Testis (tissue), 3 donors: ENCODE results near the gene NT5C1A. TPM values are rescaled to one million over a fixed set of nuclear protein-coding genes. Genes with fewer than 3 reads are reported as not detected.

Source experiments
- DNase-seq: peaks from one replicate; pipeline ENCODE4 v3.0.0-alpha.2; 2019
- H3K27ac ChIP-seq, 2 donors: fragments of 200-600 bp; sonication (generic); one replicate each; pipeline ENCODE4 v1.5.1; 2019
- H3K27me3 ChIP-seq: fragments of 200-600 bp; sonication (generic); one replicate; pipeline ENCODE4 v1.5.1; 2019
- H3K36me3 ChIP-seq: fragments of 200-600 bp; sonication (generic); one replicate; pipeline ENCODE4 v1.5.1; 2017; ENCODE audit warnings: low read depth; ENCODE audit errors: missing control alignments
- H3K4me1 ChIP-seq: fragments of 200-600 bp; sonication (generic); one replicate; pipeline ENCODE4 v1.5.1; 2019
- H3K4me3 ChIP-seq, 2 donors: fragments of 200-600 bp; sonication (generic); one replicate each; pipeline ENCODE4 v1.5.1; 2017 to 2019
- H3K9me3 ChIP-seq: fragments of 200-600 bp; sonication (generic); one replicate; pipeline ENCODE4 v1.5.1; 2017
- CTCF ChIP-seq, 3 experiments: fragments of 450-650 bp in 2 of 3; fragments of 200-600 bp in 1 of 3; sonication (generic) in 1 of 3; IDR thresholded peaks; one replicate each; pipeline ENCODE4 v1.5.1; 2016 to 2019; ENCODE audit warnings: antibody characterized with exemption in 3 of 3, mild to moderate bottlenecking in 2 of 3, moderate library complexity in 1 of 3
- POLR2A ChIP-seq: fragments of 450-650 bp; IDR thresholded peaks from one replicate; pipeline ENCODE4 v1.6.1; 2017; ENCODE audit warnings: antibody characterized with exemption, mild to moderate bottlenecking, moderate library complexity
- WGBS, 2 donors: methylation state at CpG; one replicate each; pipeline ENCODE4 v1.1.5; 2018; 5-methylcytosine and 5-hydroxymethylcytosine counted together
- intact Hi-C: fragments of 100-400 bp; cut with DNase I; formaldehyde crosslinking; loops from one replicate; pipeline ENCODE4 v1.15.1; 2023; ENCODE audit warnings: low total_unique reads
- polyA plus RNA-seq: library from polyadenylated mRNA; stranded (reverse); fragments of 350-450 nt; fragmentation: Illumina TruSeq; extraction: RNeasy Lipid Tissue Mini Kit (QIAGEN cat#74804); gene quantifications from one replicate; pipeline ENCODE4 v1.2.3, GENCODE V29; 2014; ENCODE audit warnings: low read depth, low replicate concordance; ENCODE audit not compliant: insufficient read depth
- total RNA-seq, 2 donors: library from RNA; depleted of rRNA; stranded (reverse); fragments of >200 nt; gene quantifications; one replicate each; pipeline ENCODE4 v1.2.3, GENCODE V29; 2016

NT5C1A gene
- total and polyA plus RNA-seq, 3 donors from 2014 or later = 1.0 to 3.2 (median 2.1) TPM

- H3K4me1 ChIP-seq = peaks cover 45% of the 10 kb centered on the region
- TF ChIP-seq CTCF (IDR thresholded peaks at IDR 0.05) (no peak), POLR2A (no peak)
- H3K27me3 ChIP-seq = no peaks in the 10 kb centered on the region
- no peaks in the 10 kb centered on the region for H3K9me3 ChIP-seq
- H3K36me3 ChIP-seq = no peaks in the 10 kb centered on the region
- DNase-seq = no peak
- intact Hi-C loops = no loop called here
- WGBS, 2 donors = 72 to 78% methylated on average over 15 to 16 of the region's 16 CpGs
- no peak overlapping the region for H3K4me3 ChIP-seq
- H3K27ac ChIP-seq = peak overlapping the region; percentile 63 to 78
Measured at GRCh38 chr1:39626646-39627045, 45.3 kb downstream of the NT5C1A start.

DNA sequence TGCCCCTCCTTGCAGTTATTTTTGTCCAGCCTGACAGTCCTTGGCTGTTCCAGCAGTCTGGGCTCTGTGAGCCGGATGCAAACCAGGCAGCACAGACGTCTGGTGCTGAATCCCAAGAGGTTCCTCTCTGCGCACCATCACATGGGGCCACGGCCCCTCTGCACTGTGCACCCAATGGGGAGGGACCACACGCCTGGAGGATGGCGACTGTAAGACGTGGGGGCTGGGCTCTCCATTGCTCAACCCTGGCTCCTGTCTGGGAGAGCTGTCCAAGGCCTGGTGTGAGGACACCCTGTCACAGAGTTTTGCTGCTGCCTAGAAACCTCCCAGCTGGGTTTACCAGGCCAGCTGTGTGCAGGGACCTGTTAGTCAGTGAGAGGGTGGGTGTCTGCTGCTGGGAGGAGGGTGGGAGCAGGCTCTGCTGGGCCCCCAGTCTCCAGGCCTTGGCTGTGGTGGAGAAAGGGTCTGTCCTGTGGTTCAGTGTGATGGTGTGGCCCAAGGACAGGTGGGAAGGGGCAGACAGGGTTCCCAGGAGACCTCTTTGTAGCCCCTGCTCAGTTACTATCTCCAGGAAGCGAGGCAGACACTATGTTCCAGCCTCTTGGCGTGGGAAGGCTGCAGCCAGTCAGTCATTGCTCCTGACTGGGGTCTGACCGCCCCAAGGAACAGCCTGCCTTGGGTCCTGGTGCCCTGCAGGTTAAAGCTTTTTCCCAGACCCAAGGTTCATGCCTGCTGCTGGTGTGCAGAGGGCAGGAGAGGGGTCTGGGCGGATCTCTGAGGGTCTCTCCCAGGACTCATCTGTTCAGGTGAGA, 46.2 kb downstream of the NT5C1A start:
- no peaks in the 10 kb centered on the region for H3K9me3 ChIP-seq
- H3K4me1 ChIP-seq = peaks cover 43% of the 10 kb centered on the region
- H3K27ac ChIP-seq = peak overlapping the region; percentile 63 to 78
- WGBS, 2 donors = 37 to 53% methylated on average over 2 to 11 of the region's 11 CpGs
- no peak for TF ChIP-seq POLR2A
- TF ChIP-seq CTCF (IDR thresholded peaks at IDR 0.05) = no peak
- H3K27me3 ChIP-seq = no peaks in the 10 kb centered on the region
- intact Hi-C loops = no loop called here
- no peak overlapping the region for H3K4me3 ChIP-seq
- H3K36me3 ChIP-seq = no peaks in the 10 kb centered on the region
- DNase-seq = peak; percentile 91

DNA sequence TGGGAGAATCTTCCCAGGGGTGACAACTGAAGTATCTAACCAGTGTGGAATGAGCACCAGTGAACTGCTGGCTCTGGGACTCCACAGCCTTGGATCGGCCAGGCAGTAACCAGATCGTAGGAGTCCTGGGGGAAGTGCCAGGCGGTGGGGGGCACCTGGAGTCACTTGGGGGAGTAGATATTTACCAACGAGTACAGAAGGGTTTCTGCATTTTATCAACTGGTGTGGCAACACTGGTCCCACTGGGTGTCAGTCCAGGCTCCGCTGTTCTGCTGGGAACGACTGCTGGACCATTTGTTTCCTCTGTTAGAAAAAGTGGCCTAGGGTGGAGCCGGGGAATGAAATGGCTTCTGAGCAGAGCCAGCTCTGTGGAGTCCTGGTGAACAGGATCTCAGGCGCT, 46.9 kb downstream of the NT5C1A start:
- H3K27ac ChIP-seq = peak overlapping the region; percentile 42 to 78
- H3K4me1 ChIP-seq = peaks cover 43% of the 10 kb centered on the region
- H3K9me3 ChIP-seq = no peaks in the 10 kb centered on the region
- no peaks in the 10 kb centered on the region for H3K27me3 ChIP-seq
- TF ChIP-seq CTCF (IDR thresholded peaks at IDR 0.05) (no peak), POLR2A (no peak)
- WGBS, 2 donors = 19 to 34% methylated on average over 8 of the region's 8 CpGs
- H3K4me3 ChIP-seq = no peak overlapping the region
- DNase-seq = no peak
- intact Hi-C loops = no loop called here
- no peaks in the 10 kb centered on the region for H3K36me3 ChIP-seq

GRCh38 chr1:39623053-39623452, 48.9 kb downstream of the NT5C1A start:
- no peak for TF ChIP-seq CTCF (IDR thresholded peaks at IDR 0.05)
- TF ChIP-seq POLR2A = no peak
- peak; percentile 60 for DNase-seq
- Histone ChIP-seq H3K4me3 (no peak overlapping the region), H3K27me3 (no peaks in the 10 kb centered on the region), H3K9me3 (no peaks in the 10 kb centered on the region), H3K4me1 (peaks cover 43% of the 10 kb centered on the region), H3K27ac (peak overlapping the region in 1 of 2 donors; percentile 57), H3K36me3 (no peaks in the 10 kb centered on the region)
- intact Hi-C loops = no loop called here
- WGBS, 2 donors = 39 to 65% methylated on average over 6 of the region's 6 CpGs

- intact Hi-C loops = no loop called here
- Histone ChIP-seq H3K36me3 (no peaks in the 10 kb centered on the region), H3K4me3 (no peak overlapping the region), H3K9me3 (no peaks in the 10 kb centered on the region), H3K4me1 (peaks cover 43% of the 10 kb centered on the region), H3K27me3 (no peaks in the 10 kb centered on the region), H3K27ac (peak overlapping the region in 1 of 2 donors; percentile 57)
- no peak for DNase-seq
- no peak for TF ChIP-seq CTCF (IDR thresholded peaks at IDR 0.05)
- no peak for TF ChIP-seq POLR2A
- WGBS, 2 donors = 97 to 100% methylated on average over 3 of the region's 3 CpGs
Measured at GRCh38 chr1:39622427-39622826, 49.5 kb downstream of the NT5C1A start.
